Measurements from ENCODE around the gene VPREB3.

VPREB3 gene

DNA sequence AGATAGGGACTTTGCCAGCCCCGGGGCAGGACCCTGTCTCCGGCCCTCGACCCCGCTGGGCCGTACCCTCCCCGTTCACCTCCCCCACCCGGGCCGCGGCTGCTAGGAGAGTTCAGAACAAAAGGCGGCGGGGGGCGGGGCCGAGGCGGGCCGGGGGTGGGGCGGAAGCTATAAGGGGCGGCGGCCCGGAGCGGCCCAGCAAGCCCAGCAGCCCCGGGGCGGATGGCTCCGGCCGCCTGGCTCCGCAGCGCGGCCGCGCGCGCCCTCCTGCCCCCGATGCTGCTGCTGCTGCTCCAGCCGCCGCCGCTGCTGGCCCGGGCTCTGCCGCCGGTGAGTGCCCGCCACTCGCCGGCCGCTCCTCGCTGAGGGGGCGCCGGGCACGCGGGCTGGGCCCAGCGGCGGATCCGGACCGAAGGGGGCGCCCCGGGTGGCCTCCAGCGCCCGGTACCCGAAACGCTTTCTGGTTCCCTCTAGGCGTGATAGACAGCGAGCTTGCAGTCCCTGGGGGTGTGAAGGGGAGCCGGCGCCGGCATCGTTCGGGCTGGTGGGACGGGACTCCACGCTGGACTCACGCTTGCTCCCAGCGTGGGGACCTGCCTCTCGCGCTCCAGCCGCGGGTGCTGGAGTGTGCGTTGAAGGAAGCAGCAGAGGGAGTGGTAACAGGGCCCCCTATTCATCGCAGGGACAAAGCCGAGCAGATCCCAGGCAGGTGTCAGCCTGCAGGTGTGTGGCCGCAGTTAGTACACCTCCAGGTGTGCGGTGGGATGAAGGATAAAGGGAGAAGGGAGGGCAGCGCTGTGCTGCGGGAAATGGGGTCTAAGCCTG, 18.6 kb upstream of the VPREB3 start, which contains the start of gene MMP11:
MMP11 (plus strand) TSS at position 201 of the 825 bp plus-strand sequence; CDS start at position 223, 22 bp downstream.
- H3F3A ChIP-seq (ENCODE audit: insufficient read depth, low read length), result no peaks in the 10 kb centered on the region
- 0 out of 2 replicates have a peak, but pooled peaks cover 3% of the 10 kb centered on the region for H3K27me3 ChIP-seq (ENCODE audit: insufficient read depth, low read length)
- peak within 1 kb of the TSS; percentile 56 for H3K9ac ChIP-seq (ENCODE audit: low read length)
- no peak within 1 kb of the TSS for H2AFZ ChIP-seq (ENCODE audit: low read length)
- H3K36me3 ChIP-seq (ENCODE audit: insufficient read depth, low read length), result no peaks in the 10 kb centered on the region
- no peak for TF ChIP-seq EZH2 (IDR thresholded peaks at IDR 0.05; ENCODE audit: borderline replicate concordance, low read length)
- TF ChIP-seq, protein P1, sequence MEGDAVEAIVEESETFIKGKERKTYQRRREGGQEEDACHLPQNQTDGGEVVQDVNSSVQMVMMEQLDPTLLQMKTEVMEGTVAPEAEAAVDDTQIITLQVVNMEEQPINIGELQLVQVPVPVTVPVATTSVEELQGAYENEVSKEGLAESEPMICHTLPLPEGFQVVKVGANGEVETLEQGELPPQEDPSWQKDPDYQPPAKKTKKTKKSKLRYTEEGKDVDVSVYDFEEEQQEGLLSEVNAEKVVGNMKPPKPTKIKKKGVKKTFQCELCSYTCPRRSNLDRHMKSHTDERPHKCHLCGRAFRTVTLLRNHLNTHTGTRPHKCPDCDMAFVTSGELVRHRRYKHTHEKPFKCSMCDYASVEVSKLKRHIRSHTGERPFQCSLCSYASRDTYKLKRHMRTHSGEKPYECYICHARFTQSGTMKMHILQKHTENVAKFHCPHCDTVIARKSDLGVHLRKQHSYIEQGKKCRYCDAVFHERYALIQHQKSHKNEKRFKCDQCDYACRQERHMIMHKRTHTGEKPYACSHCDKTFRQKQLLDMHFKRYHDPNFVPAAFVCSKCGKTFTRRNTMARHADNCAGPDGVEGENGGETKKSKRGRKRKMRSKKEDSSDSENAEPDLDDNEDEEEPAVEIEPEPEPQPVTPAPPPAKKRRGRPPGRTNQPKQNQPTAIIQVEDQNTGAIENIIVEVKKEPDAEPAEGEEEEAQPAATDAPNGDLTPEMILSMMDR (IDR thresholded peaks at IDR 0.05; ENCODE audit: low read length), result no peak; the same call in 1 of the 2 replicates
- H3K4me1 ChIP-seq (ENCODE audit: insufficient read depth, low read length, severe bottlenecking), result peaks cover 36% of the 10 kb centered on the region
- H3K4me3 ChIP-seq (ENCODE audit: low read depth, low read length, poor library complexity, severe bottlenecking), result peak within 1 kb of the TSS; percentile 53
- H3K27ac ChIP-seq (ENCODE audit: low read depth, low read length, poor library complexity, severe bottlenecking), result no peak within 1 kb of the TSS
- no peaks in the 10 kb centered on the region for H3K9me3 ChIP-seq (ENCODE audit: low read length)
- H3K4me2 ChIP-seq (ENCODE audit: low read length), result peak within 1 kb of the TSS; percentile 89
- H3K9me2 ChIP-seq (ENCODE audit: low read depth, low read length), result no peaks in the 10 kb centered on the region
- H4K20me1 ChIP-seq (ENCODE audit: insufficient read depth, low read length), result no peaks in the 10 kb centered on the region
- H3K79me2 ChIP-seq (ENCODE audit: insufficient read depth, low read length), result no peaks in the 10 kb centered on the region

DNA sequence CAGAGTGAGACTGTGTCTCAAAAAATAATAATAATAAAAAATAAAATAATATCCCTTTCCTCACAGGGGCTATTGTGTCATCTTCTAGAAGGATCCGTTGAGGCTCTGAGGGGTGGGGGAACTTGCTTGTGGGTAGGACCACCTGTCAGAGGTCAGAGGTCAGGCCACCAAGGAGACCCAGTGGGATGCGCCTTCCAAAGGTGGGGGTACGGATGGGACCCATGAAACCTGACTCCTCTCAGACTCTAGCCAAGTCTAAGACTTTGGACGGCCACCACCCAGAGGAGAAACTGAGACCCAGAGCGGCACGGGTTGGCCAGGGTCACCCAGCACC, 18.1 kb upstream of the VPREB3 start:
- Histone ChIP-seq H3K27ac (ENCODE audit: low read depth, low read length, poor library complexity, severe bottlenecking) (no peak overlapping the region), H3K27me3 (ENCODE audit: insufficient read depth, low read length) (no peaks in the 10 kb centered on the region), H3K4me2 (ENCODE audit: low read length) (peak overlapping the region; percentile 89), H3F3A (ENCODE audit: insufficient read depth, low read length) (no peaks in the 10 kb centered on the region), H3K4me1 (ENCODE audit: insufficient read depth, low read length, severe bottlenecking) (peaks cover 36% of the 10 kb centered on the region), H3K9ac (ENCODE audit: low read length) (peak overlapping the region; percentile 56), H2AFZ (ENCODE audit: low read length) (no peak overlapping the region), H3K9me3 (ENCODE audit: low read length) (no peaks in the 10 kb centered on the region), H4K20me1 (ENCODE audit: insufficient read depth, low read length) (no peaks in the 10 kb centered on the region), H3K79me2 (ENCODE audit: insufficient read depth, low read length) (no peaks in the 10 kb centered on the region; the same call in 1 of the 2 replicates), H3K4me3 (ENCODE audit: low read depth, low read length, poor library complexity, severe bottlenecking) (peak overlapping the region; percentile 53), H3K9me2 (ENCODE audit: low read depth, low read length) (no peaks in the 10 kb centered on the region), H3K36me3 (ENCODE audit: insufficient read depth, low read length) (peaks cover under 1% of the 10 kb centered on the region; the same call in 1 of the 2 replicates)
- TF ChIP-seq EZH2 (IDR thresholded peaks at IDR 0.05; ENCODE audit: borderline replicate concordance, low read length), result no peak
- TF ChIP-seq, protein P1 (IDR thresholded peaks at IDR 0.05; ENCODE audit: low read length), result no peak

DNA sequence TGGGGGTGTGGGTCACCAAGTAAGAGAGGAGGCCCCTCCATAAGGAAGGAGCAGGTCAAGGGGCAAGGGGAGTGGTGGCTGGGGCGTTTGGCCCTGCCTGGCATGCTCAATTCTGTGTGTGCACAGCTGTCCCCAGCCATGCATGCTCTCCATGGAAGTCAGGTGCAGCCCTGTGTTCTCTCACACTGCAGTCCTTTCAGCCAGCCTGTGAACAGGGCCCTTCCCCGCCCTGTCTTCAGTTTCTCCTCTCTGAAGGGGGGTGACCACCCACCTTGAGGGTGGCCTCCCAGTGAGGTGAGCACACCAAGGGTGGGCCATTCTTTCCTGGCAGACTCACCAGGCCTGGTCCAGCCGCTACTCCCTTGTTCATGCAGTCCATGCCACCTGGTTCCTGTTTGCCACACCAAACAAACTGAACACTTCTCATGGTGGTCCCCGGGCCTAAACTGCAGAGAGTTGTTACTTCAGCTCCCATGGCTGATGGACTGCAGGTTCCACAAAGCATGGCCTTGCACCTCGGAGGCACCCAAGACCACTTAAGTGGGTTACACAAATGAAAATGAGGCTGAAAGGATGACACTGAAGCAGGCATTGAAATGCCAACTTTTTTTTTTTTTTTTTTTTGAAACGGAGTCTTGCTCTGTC, 15.2 kb upstream of the VPREB3 start:
- Histone ChIP-seq H3K9me2 (ENCODE audit: low read depth, low read length) (no peaks in the 10 kb centered on the region), H3K79me2 (ENCODE audit: insufficient read depth, low read length) (peaks cover 3% of the 10 kb centered on the region; the same call in 1 of the 2 replicates), H3K4me2 (ENCODE audit: low read length) (peak overlapping the region; percentile 7; the same call in 1 of the 2 replicates), H3K4me3 (ENCODE audit: low read depth, low read length, poor library complexity, severe bottlenecking) (no peak overlapping the region), H3F3A (ENCODE audit: insufficient read depth, low read length) (no peaks in the 10 kb centered on the region), H2AFZ (ENCODE audit: low read length) (no peak overlapping the region), H3K9me3 (ENCODE audit: low read length) (no peaks in the 10 kb centered on the region), H3K36me3 (ENCODE audit: insufficient read depth, low read length) (peaks cover 21% of the 10 kb centered on the region), H3K27me3 (ENCODE audit: insufficient read depth, low read length) (no peaks in the 10 kb centered on the region), H3K27ac (ENCODE audit: low read depth, low read length, poor library complexity, severe bottlenecking) (peak overlapping the region; percentile 82), H3K4me1 (ENCODE audit: insufficient read depth, low read length, severe bottlenecking) (peaks cover 64% of the 10 kb centered on the region), H3K9ac (ENCODE audit: low read length) (no peak overlapping the region; the same call in 1 of the 2 replicates), H4K20me1 (ENCODE audit: insufficient read depth, low read length) (no peaks in the 10 kb centered on the region)
- TF ChIP-seq, protein P1 (IDR thresholded peaks at IDR 0.05; ENCODE audit: low read length), result no peak
- TF ChIP-seq EZH2 (IDR thresholded peaks at IDR 0.05; ENCODE audit: borderline replicate concordance, low read length), result no peak
